GM12892 (cell line): ENCODE measurements around the gene FAM20C.

Experiments
- POLR2A ChIP-seq: IDR thresholded peaks from 2 replicates; pipeline ENCODE4 v1.6.1; 2011; ENCODE audit warnings: low read depth, low read length, control low read depth
- POLR2AphosphoS5 ChIP-seq: IDR thresholded peaks from 2 replicates; pipeline ENCODE4 v1.6.1; 2011; ENCODE audit warnings: low read depth, low read length, control low read depth
- TAF1 ChIP-seq: IDR thresholded peaks from 2 replicates; pipeline ENCODE4 v1.6.1; 2011; ENCODE audit warnings: low read depth, mild to moderate bottlenecking, control low read depth, low read length, borderline replicate concordance

DNA sequence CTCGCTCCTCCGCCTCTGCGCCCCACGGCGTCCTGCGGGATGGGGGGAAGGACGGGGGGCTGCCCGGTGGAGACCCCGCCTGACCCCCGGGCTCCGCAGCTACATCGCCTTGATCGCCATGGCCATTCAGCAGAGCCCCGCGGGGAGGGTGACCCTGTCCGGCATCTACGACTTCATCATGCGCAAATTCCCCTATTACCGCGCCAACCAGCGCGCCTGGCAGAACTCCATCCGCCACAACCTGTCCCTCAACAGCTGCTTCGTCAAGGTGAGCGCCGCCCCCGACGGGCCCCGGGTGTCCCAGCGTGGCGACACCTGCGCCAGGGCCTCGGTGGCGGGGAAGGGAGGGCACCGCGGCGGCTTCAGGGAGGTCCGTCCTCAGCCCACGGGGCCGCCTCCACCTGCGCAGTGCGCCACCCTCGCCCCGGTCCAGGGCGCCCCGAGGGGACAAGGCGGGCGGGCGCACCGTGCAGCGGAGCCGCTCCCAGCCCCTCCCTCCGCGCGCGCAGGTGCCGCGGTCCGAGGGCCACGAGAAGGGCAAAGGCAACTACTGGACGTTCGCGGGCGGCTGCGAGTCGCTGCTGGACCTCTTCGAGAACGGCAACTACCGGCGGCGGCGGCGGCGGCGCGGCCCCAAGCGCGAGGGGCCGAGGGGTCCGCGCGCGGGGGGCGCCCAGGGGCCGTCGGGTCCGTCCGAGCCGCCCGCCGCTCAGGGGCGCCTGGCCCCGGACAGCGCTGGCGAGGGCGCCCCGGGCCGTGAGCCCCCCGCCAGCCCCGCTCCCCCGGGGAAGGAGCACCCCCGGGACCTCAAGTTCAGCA is 98.4 kb downstream of the FAM20C start:
- TF ChIP-seq POLR2AphosphoS5 (no peak), POLR2A (no peak), TAF1 (no peak)
